ENCODE data around the gene PRCD.

PRCD gene

GRCh38 chr17:76539631-76540271 lies at the start of gene PRCD:
Gene PRCD (plus strand): TSS chr17:76540044. CDS start chr17:76540142, 98 bp downstream.
- no peak for TF ChIP-seq CTCF (conservative IDR thresholded peaks at IDR 0.05; ENCODE audit: low read depth, low read length)
- H3K4me3 ChIP-seq (ENCODE audit: low read depth, low read length): peak within 1 kb of the TSS; percentile 54

GRCh38 chr17:76490112-76490710 lies 49.6 kb upstream of the PRCD start:
- no peak overlapping the region for H3K4me3 ChIP-seq (ENCODE audit: low read depth, low read length)
- no peak for DNase-seq (ENCODE audit: low read depth)
- TF ChIP-seq CTCF (conservative IDR thresholded peaks at IDR 0.05; ENCODE audit: low read depth, low read length): no peak

More at GRCh38 chr17:76539631-76540271, at the start of gene PRCD:
- no peak for DNase-seq (ENCODE audit: low read depth)

- no peak for DNase-seq (ENCODE audit: low read depth)
- TF ChIP-seq CTCF (conservative IDR thresholded peaks at IDR 0.05; ENCODE audit: low read depth, low read length): no peak
- H3K4me3 ChIP-seq (ENCODE audit: low read depth, low read length): no peak overlapping the region
Observed at GRCh38 chr17:76491271-76492122, 48.3 kb upstream of the PRCD start.

- no peak for TF ChIP-seq CTCF (conservative IDR thresholded peaks at IDR 0.05; ENCODE audit: low read depth, low read length)
- no peak for DNase-seq (ENCODE audit: low read depth)
- peak overlapping the region; percentile 43 for H3K4me3 ChIP-seq (ENCODE audit: low read depth, low read length)
Observed at GRCh38 chr17:76492123-76492988, 47.5 kb upstream of the PRCD start.

GRCh38 chr17:76492989-76493501 lies 46.8 kb upstream of the PRCD start:
- TF ChIP-seq CTCF (conservative IDR thresholded peaks at IDR 0.05; ENCODE audit: low read depth, low read length): no peak
- peak; percentile 92 for DNase-seq (ENCODE audit: low read depth)
- peak overlapping the region; percentile 43 for H3K4me3 ChIP-seq (ENCODE audit: low read depth, low read length)

GRCh38 chr17:76493505-76494167 lies 46.2 kb upstream of the PRCD start:
- DNase-seq (ENCODE audit: low read depth): peak; percentile 17
- H3K4me3 ChIP-seq (ENCODE audit: low read depth, low read length): peak overlapping the region; percentile 43
- TF ChIP-seq CTCF (conservative IDR thresholded peaks at IDR 0.05; ENCODE audit: low read depth, low read length): no peak

All from choroid plexus epithelial cell (primary cell).